ENCODE results near the gene KCNA5. TPM values are rescaled to one million over a fixed set of nuclear protein-coding genes. Genes with fewer than 3 reads are reported as not detected.

KCNA5 gene
- total and polyA plus RNA-seq, 2 of the 4 experiments (the other 2 are of a cell fraction): not detected

DNA sequence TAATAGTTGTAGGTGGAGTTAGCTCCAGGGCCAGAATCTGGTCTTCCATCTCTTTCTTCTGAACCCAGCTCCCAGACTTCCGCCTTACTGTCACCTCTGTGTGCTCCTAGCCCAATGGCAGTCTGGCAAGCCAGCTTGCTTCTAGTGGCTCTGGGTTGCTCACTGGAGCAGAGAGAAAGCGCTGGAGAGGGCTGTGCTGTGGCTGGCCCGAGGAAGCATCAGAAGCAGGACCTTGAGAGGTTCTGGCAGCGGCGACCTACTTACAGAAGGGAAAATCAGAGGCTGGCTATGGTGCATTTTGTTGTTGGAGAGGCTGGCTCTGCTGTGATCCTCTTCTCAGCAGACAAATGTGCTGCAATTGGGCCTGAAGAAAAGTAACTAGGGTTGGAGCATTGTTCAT lies 28.6 kb downstream of the KCNA5 start:
- intact Hi-C loops (cut with micrococcal nuclease) (no loop called here), in situ Hi-C loops (cut with MboI; ENCODE audit: low sequenced_read_pairs) (no loop called here), dilution Hi-C loops (cut with HindIII; ENCODE audit: low sequenced_read_pairs, unreplicated experiment) (no loop called here)
- H4K91ac ChIP-seq (ENCODE audit: insufficient read depth, low read depth, low read length): no peak overlapping the region
- no peak overlapping the region for H3K4me3 ChIP-seq (ENCODE audit: insufficient read depth, low read depth, low read length)
- TF ChIP-seq BHLHE40 (IDR thresholded peaks at IDR 0.05; ENCODE audit: low read depth, low read length) (no peak), SMC3 (IDR thresholded peaks at IDR 0.05; ENCODE audit: low read depth, low read length) (no peak), MAZ (IDR thresholded peaks at IDR 0.05; ENCODE audit: borderline replicate concordance, low read depth, low read length) (no peak), RAD21 (IDR thresholded peaks at IDR 0.05; ENCODE audit: low read length) (no peak), NFE2L2 (IDR thresholded peaks at IDR 0.05; ENCODE audit: low read depth, low read length) (no peak), CEBPB (IDR thresholded peaks at IDR 0.05; ENCODE audit: low read depth, low read length) (no peak), MAFK (IDR thresholded peaks at IDR 0.05; ENCODE audit: low read depth, low read length) (no peak), FOS (IDR thresholded peaks at IDR 0.05; ENCODE audit: low read depth, low read length) (no peak), MXI1 (IDR thresholded peaks at IDR 0.05; ENCODE audit: borderline replicate concordance, low read depth, low read length) (no peak), POLR2A (IDR thresholded peaks at IDR 0.05; ENCODE audit: low read depth, low read length) (no peak)
- TF ChIP-seq, protein P1, sequence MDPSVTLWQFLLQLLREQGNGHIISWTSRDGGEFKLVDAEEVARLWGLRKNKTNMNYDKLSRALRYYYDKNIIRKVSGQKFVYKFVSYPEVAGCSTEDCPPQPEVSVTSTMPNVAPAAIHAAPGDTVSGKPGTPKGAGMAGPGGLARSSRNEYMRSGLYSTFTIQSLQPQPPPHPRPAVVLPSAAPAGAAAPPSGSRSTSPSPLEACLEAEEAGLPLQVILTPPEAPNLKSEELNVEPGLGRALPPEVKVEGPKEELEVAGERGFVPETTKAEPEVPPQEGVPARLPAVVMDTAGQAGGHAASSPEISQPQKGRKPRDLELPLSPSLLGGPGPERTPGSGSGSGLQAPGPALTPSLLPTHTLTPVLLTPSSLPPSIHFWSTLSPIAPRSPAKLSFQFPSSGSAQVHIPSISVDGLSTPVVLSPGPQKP (IDR thresholded peaks at IDR 0.05; ENCODE audit: borderline replicate concordance, low read depth, low read length): no peak
- TF ChIP-seq, protein P2, sequence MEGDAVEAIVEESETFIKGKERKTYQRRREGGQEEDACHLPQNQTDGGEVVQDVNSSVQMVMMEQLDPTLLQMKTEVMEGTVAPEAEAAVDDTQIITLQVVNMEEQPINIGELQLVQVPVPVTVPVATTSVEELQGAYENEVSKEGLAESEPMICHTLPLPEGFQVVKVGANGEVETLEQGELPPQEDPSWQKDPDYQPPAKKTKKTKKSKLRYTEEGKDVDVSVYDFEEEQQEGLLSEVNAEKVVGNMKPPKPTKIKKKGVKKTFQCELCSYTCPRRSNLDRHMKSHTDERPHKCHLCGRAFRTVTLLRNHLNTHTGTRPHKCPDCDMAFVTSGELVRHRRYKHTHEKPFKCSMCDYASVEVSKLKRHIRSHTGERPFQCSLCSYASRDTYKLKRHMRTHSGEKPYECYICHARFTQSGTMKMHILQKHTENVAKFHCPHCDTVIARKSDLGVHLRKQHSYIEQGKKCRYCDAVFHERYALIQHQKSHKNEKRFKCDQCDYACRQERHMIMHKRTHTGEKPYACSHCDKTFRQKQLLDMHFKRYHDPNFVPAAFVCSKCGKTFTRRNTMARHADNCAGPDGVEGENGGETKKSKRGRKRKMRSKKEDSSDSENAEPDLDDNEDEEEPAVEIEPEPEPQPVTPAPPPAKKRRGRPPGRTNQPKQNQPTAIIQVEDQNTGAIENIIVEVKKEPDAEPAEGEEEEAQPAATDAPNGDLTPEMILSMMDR (conservative IDR thresholded peaks at IDR 0.05; ENCODE audit: low read depth, low read length): no peak
- DNase-seq (no peak), ATAC-seq (ENCODE audit: low read depth) (no peak)
- H2BK120ac ChIP-seq (ENCODE audit: low read depth, low read length): no peak overlapping the region
- no peak overlapping the region for H4K8ac ChIP-seq (ENCODE audit: low read depth in 2 of 2, low read length in 2 of 2)
- ChIA-PET POLR2A (ENCODE audit: unreplicated experiment) (no interaction called here), CTCF (interaction anchor here (1.4 to 1.5 kb wide), 2 partner anchors 22 to 215 kb away, joined by 3 read pairs; no protein-coding TSS in a partner anchor)
- no peaks in the 10 kb centered on the region for H3K79me1 ChIP-seq (ENCODE audit: low read depth in 1 of 2, low read length in 2 of 2)
- no CpG with 5 or more reads among the region's 5 CpGs for whole genome bisulfite sequencing, 2 experiments (ENCODE audit: extremely low coverage in 2 of 2, insufficient read length in 1 of 2)
- H3K9me1 ChIP-seq (ENCODE audit: insufficient read depth, low read length): no peaks in the 10 kb centered on the region
- no peaks in the 10 kb centered on the region for H4K20me1 ChIP-seq (ENCODE audit: insufficient read depth, low read length)
- H3K18ac ChIP-seq (ENCODE audit: low read depth, low read length): no peak overlapping the region
- H3K9me3 ChIP-seq (ENCODE audit: control insufficient read depth, insufficient read depth, low read length): no peaks in the 10 kb centered on the region
- no peak overlapping the region for H3K23ac ChIP-seq (ENCODE audit: low read depth, low read length)
- no peak overlapping the region for H4K5ac ChIP-seq (ENCODE audit: low read depth, low read length)
- H3K14ac ChIP-seq (replicated peaks; ENCODE audit: low read depth, low read length): no peak overlapping the region
- no peak overlapping the region for H3K56ac ChIP-seq (ENCODE audit: extremely low read depth, insufficient read depth, low read length)
- BruUV-seq (replicated peaks): no TSS peak
- no peak overlapping the region for H3K4me2 ChIP-seq (ENCODE audit: low read depth, low read length)
- no peak overlapping the region for H2BK15ac ChIP-seq (ENCODE audit: low read depth, low read length)
- no peak overlapping the region for H3K9ac ChIP-seq (ENCODE audit: low read depth, low read length)
- H3K36me3 ChIP-seq (ENCODE audit: control insufficient read depth, insufficient read depth, low read length): no peaks in the 10 kb centered on the region
- no peaks in the 10 kb centered on the region for H3K4me1 ChIP-seq (ENCODE audit: control insufficient read depth, insufficient read depth, low read length)
- H3K27ac ChIP-seq (ENCODE audit: insufficient read depth, low read length): no peak overlapping the region
- H2AK5ac ChIP-seq (ENCODE audit: low read depth, low read length): no peak overlapping the region
- H3K27me3 ChIP-seq (ENCODE audit: control insufficient read depth, insufficient read depth, low read length): peaks cover 19% of the 10 kb centered on the region
- no peak overlapping the region for H2AK9ac ChIP-seq (replicated peaks; ENCODE audit: low read depth, low read length, poor library complexity)
- H2BK5ac ChIP-seq (ENCODE audit: low read depth, low read length, poor library complexity, severe bottlenecking): no peak overlapping the region
- no peak overlapping the region for H2AFZ ChIP-seq (replicated peaks; ENCODE audit: low read length, poor library complexity)
- no peak overlapping the region for H2BK20ac ChIP-seq (ENCODE audit: low read depth, low read length)
- no peak overlapping the region for H3K4ac ChIP-seq (ENCODE audit: low read depth, low read length)
